ENCODE results near the gene SLC38A6.
"Not testable (repeated sequence)": the region's sequence is repeated elsewhere in the genome, so short reads cannot be mapped to it uniquely, and the experiment has no call there.

SLC38A6 gene

DNA sequence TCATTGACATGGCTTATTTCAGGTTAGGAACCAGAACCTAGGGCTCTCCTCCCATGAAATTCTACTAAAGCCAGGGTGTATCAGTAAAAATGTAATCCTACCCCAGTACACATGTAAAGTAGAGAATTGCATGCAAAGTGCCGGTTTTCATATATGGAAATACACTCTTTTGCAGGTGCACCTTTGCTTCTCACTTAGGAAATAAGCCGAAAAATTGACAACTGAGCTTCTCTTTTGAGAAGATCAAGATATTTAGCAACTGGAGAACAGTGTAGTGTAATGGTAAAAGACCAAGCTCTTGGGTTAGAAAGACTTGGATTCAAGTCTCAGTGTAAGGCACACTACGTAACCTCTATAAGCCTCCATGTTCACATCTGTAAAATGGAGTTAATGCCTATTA lies 82.4 kb downstream of the SLC38A6 start:
- DNase-seq = no peak

GRCh38 chr14:61064210-61064609 lies 83.2 kb downstream of the SLC38A6 start:
- DNase-seq = peak; percentile 8

GRCh38 chr14:61064856-61065255 lies 83.8 kb downstream of the SLC38A6 start:
- DNase-seq = no peak

DNA sequence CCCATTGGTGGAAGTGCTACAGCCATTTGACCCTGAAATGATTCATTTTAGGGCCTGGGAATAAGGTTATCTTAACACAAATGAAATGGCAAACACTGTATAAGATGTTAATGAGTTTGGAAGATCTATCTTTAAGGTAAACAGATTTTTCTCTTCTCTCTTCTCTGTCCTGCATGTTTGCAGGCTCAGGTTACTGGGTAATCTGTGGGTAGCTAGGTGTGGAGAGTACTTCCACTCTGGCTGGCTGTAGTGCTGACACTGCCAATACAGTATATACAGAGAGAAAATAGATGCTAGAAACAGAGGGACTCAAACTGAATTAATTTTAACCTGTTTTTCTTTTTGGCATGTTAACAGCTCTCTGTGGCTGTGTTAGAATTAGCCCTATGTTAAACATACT lies 84.6 kb downstream of the SLC38A6 start:
- no peak for DNase-seq

DNA sequence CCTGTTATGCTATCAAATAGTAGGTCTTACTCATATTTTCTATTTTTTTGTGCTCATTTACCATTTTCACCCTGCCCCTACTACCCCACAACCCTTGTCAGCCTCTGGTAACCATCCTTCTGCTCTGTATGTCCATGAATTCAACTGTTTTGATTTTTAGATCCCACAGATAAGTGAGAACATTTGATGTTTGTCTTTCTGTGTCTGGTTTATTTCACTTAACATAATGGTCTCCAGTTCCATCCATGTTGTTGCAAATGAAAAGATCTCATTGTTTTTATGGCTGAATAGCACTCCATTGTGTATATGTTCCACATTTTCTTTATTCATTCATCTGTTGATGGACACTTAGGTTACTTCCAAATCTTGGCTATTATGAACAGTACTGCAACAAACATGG lies 91.4 kb downstream of the SLC38A6 start:
- not testable (repeated sequence) for DNase-seq

DNA sequence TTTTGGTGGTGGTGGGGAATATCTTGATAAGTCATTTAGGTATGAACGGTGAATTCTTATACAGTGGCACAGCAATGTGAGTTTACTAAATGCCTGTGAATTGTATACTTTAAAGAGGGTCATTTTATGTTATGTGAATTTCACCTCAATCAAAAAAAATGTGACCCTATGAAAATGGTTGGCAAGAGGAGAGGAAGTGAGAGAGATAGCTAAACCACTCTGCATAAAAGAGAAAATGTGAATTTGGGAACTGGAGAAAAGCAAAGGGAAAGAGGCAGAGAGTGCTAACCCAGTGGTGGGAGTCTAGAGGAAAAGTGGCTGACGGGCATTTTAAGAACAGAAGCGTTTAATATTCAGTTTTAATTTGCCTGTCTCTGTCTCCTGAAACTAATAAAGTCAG lies 93.8 kb downstream of the SLC38A6 start:
- no peak for DNase-seq

DNA sequence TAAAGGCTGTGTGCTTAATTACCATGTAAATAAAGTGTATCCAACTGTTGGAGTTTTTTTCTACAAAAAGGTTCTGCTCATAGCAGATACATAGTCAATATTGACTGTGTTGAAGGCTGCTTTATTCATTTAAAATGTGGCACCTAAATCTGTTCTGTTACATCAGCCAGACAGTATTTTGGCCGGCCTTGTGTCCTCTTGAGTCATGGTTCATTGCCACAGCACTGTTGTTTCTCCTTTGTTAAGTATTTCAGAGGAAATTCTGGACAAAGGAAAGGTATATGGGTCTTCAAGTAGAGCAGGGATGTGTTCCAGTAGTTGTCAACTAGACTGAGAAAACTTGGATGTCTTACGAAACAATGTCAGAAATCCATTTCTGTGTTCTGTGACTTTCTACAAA lies 95.5 kb downstream of the SLC38A6 start:
- DNase-seq = no peak

DNA sequence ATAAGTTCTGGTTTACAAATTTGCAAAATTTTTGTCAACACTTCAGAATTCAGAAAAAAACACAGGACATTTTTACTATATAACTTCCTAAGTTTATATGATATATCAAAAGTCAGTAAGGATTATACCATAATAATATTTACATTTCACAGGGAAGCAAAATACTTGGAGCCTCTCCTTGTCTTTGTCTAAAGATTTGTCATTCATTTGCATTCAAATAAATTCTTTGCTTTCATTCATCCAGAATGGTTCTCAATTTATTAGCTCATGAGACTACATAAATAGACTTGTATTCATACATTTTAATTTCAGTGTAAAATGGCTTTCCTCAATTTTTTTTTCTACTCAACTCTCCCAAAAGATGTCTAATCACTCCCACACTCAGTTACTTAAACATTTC lies 96.4 kb downstream of the SLC38A6 start:
- no peak for DNase-seq

GRCh38 chr14:61077951-61078720 lies 97.1 kb downstream of the SLC38A6 start:
- no peak for DNase-seq

DNA sequence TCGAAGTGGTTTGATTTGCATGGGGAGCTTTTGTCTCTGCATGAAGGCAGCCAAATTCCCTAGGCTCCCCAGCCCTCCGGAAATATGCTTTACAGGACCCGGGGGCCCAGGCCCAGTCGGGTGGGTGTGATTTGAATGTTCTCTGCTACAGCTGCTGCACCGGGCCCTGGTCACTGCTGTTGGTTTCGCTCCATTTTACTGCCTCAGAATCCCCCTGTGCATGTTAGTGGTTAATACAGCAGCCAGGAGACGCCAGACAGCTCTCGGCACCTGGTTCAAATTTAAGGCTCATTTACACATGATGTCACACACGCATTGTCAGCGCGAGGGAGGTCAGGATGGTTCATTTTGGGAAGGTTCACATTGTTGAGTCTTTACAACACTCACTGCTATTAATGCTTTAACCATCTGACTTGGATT lies 99.6 kb downstream of the SLC38A6 start:
- no peak for DNase-seq

- DNase-seq = no peak
Observed at GRCh38 chr14:61088081-61088480, 107.0 kb downstream of the SLC38A6 start.

DNA sequence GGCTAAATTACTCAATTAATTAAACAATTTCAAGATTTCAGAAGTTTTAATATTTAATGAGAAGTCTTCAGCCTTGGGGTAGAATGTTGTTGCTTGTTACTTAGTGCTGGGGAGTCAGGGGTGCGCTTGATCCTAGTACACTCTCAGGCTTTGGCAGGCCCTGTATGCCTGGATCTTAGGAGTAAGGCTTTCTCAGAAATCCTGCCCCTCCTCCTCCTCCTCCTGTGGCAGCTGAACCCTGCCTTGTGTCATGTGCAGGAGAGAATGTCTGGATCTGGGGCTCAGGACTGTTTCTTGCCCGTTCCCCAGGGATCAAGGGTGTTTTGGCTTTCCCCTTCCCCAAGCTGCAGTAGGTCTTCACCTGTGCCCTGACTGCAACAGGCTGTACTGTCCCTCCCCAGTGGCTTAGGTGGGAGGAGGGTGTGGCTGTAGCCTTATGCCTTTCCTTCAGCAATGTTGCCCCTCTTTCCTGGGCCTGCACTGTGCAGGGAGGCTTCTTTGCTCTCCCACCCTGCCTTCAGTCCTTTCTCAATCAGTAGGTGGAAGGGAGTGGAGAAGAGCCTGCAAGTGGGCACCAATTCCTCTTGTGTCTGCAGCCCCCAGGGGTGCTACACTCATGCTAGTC lies 108.2 kb downstream of the SLC38A6 start:
- DNase-seq = no peak

- no peak for DNase-seq
Observed at GRCh38 chr14:61090432-61091216, 109.6 kb downstream of the SLC38A6 start.

DNA sequence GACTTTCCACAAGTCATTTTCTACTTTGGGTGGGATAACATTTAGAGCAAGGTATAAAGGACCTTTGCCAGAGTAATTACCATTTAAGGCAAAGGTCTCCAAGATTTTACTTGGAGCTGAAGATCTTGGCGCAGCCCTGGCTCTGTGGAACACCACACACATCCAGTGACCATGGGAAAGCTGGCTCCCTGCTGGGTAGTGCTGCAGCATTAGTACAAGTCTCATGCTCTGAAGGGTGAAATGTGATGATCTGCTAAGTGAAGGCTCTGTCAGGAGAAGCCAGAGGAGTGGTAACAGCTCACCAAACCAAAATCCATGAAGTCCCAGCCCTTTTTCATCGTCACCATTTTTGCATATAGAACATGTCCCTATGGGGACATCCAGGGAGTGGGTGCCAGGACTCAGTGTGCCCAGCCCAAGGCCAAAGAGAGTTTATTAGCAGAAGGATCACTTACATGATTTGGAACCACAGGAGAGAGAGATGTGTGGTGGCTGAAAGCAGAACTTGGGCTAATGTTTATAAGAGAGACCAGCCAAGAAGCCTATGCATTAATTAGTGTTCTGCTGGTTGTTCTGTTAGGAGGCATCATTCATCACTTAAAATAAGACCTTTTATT lies 110.7 kb downstream of the SLC38A6 start:
- no peak for DNase-seq

- not testable (repeated sequence) for DNase-seq
Observed at GRCh38 chr14:61098096-61098495, 117.1 kb downstream of the SLC38A6 start.

GRCh38 chr14:61098721-61099120 lies 117.7 kb downstream of the SLC38A6 start:
- DNase-seq = no peak

- DNase-seq = peak; percentile 78
Observed at GRCh38 chr14:61099216-61099835, 118.3 kb downstream of the SLC38A6 start.

DNA sequence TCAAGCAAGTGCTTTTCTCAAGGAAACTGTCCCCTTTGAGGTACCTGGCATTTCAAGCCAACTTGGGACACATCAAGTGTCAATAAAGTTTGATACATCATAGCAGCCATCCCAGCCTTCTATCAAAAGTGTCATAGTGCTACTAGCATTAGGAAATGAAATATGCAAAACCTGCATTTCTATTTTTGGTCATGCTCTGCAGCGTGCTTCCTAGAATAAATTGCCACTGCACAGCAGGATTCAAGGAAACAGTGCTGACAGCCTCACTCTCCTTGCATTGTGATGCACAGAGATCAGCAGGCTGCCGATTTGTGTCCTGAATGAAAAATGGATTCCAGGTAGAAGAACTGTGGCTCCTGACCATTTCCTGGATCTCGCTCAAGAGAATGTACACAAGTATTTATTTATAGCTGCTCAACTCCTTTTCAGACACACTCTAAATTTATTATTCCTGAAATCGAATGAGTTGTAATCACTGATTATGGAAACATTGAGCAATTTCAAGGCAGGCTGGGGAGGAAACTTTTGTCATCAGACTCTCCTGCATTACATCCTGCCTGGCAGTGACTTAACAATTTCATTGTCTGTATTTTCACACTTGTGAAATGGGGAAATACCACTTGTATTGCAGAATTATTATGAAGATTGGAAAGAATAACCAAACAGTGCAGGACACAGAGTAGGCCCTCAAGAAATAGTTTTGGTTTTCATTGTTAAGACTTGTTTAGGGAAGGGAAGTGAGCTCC lies 120.9 kb downstream of the SLC38A6 start:
- DNase-seq = no peak
